Mammary epithelial cell (primary cell): ENCODE data around the gene KAZN.

Experiments
- CTCF ChIP-seq, 2 donors: IDR thresholded peaks in 1 of 2; conservative IDR thresholded peaks in 1 of 2; 2 replicates each; pipeline ENCODE4 v1.5.1; 2011 to 2012; ENCODE audit warnings: inconsistent platforms in 2 of 2, low read length in 2 of 2, mild to moderate bottlenecking in 2 of 2, control low read depth in 1 of 2, low read depth in 1 of 2; ENCODE audit not compliant: insufficient read depth in 1 of 2; ENCODE audit errors: extremely low read depth in 1 of 2
- EZH2 ChIP-seq: IDR thresholded peaks from 2 replicates; pipeline ENCODE4 v1.6.1; 2012; ENCODE audit warnings: low read length, inconsistent platforms, borderline replicate concordance

- TF ChIP-seq CTCF (conservative IDR thresholded peaks at IDR 0.05 in 1 of 2, IDR thresholded peaks at IDR 0.05 in 1 of 2; ENCODE audit: extremely low read depth in 1 of 2, insufficient read depth in 1 of 2, low read depth in 1 of 2, low read length in 2 of 2): no peak
- no peak for TF ChIP-seq EZH2
Observed at GRCh38 chr1:14811573-14811972, 213.1 kb downstream of the KAZN start.
